ENCODE data around the gene SLC6A6.

SLC6A6 gene

GRCh38 chr3:14522768-14523167 lies 120.4 kb downstream of the SLC6A6 start:
- no peak for TF ChIP-seq CTCF (IDR thresholded peaks at IDR 0.05)
- Histone ChIP-seq H3K36me3 (no peaks in the 10 kb centered on the region), H3K9me3 (no peaks in the 10 kb centered on the region)

DNA sequence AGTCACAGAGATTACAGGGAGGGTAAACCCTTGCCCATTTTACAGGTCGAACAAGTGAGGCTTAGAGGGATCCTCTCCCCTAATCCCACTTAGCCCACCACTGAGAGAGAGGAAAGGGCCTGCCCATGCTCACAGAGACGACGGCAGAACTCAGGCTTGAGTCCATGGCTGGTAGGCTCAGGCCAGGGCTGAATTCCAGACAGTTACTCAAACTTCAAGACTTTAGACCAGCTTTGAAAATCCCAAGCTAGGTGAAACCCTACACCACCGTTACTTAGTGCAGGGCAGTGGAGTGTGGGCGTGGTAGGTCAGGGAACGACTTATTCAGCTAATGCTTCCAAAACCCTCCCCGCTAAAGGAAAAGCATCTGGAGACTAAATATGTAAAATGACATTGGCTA lies 121.4 kb downstream of the SLC6A6 start:
- Histone ChIP-seq H3K9me3 (no peaks in the 10 kb centered on the region), H3K4me3 (ENCODE audit: low read depth in 1 of 2, low read length in 1 of 2) (no peak overlapping the region), H3K36me3 (no peaks in the 10 kb centered on the region), H3K4me1 (ENCODE audit: control insufficient read depth in 1 of 2, insufficient read depth in 1 of 2, low read depth in 1 of 2, low read length in 1 of 2) (no peaks in the 10 kb centered on the region), H3K27me3 (peaks cover 4% of the 10 kb centered on the region), H3K27ac (no peak overlapping the region)
- TF ChIP-seq CTCF (IDR thresholded peaks at IDR 0.05): no peak

More at GRCh38 chr3:14522768-14523167, 120.4 kb downstream of the SLC6A6 start:
- Histone ChIP-seq H3K27ac (no peak overlapping the region), H3K27me3 (no peaks in the 10 kb centered on the region), H3K4me1 (ENCODE audit: control insufficient read depth in 1 of 2, insufficient read depth in 1 of 2, low read depth in 1 of 2, low read length in 1 of 2) (no peaks in the 10 kb centered on the region), H3K4me3 (ENCODE audit: low read depth in 1 of 2, low read length in 1 of 2) (no peak overlapping the region)

- Histone ChIP-seq H3K27ac (no peak overlapping the region), H3K27me3 (peaks cover 4% of the 10 kb centered on the region), H3K9me3 (no peaks in the 10 kb centered on the region), H3K36me3 (no peaks in the 10 kb centered on the region), H3K4me3 (ENCODE audit: low read depth in 1 of 2, low read length in 1 of 2) (no peak overlapping the region), H3K4me1 (ENCODE audit: control insufficient read depth in 1 of 2, insufficient read depth in 1 of 2, low read depth in 1 of 2, low read length in 1 of 2) (no peaks in the 10 kb centered on the region)
- TF ChIP-seq CTCF (IDR thresholded peaks at IDR 0.05): no peak
These were observed 121.9 kb downstream of the SLC6A6 start for GRCh38 chr3:14524311-14524711.

- no peak overlapping the region for H3K27ac ChIP-seq
- H3K27me3 ChIP-seq: peaks cover 8% of the 10 kb centered on the region
- TF ChIP-seq CTCF (IDR thresholded peaks at IDR 0.05): no peak
- no peaks in the 10 kb centered on the region for H3K4me1 ChIP-seq (ENCODE audit: control insufficient read depth in 1 of 2, insufficient read depth in 1 of 2, low read depth in 1 of 2, low read length in 1 of 2)
- no peak overlapping the region for H3K4me3 ChIP-seq (ENCODE audit: low read depth in 1 of 2, low read length in 1 of 2)
- no peaks in the 10 kb centered on the region for H3K9me3 ChIP-seq
- H3K36me3 ChIP-seq: no peaks in the 10 kb centered on the region
These were observed 122.7 kb downstream of the SLC6A6 start for GRCh38 chr3:14524920-14525660.

- no peaks in the 10 kb centered on the region for H3K36me3 ChIP-seq
- H3K27me3 ChIP-seq: peaks cover 12% of the 10 kb centered on the region
- TF ChIP-seq CTCF (IDR thresholded peaks at IDR 0.05): no peak
- H3K9me3 ChIP-seq: no peaks in the 10 kb centered on the region
- no peak overlapping the region for H3K27ac ChIP-seq
- H3K4me1 ChIP-seq (ENCODE audit: control insufficient read depth in 1 of 2, insufficient read depth in 1 of 2, low read depth in 1 of 2, low read length in 1 of 2): no peaks in the 10 kb centered on the region
- no peak overlapping the region for H3K4me3 ChIP-seq (ENCODE audit: low read depth in 1 of 2, low read length in 1 of 2)
These were observed 123.6 kb downstream of the SLC6A6 start for GRCh38 chr3:14525685-14526631.

All from neutrophil (primary cell).